ENCODE data around the gene CDH16.
A peak's percentile ranks its signal among the peaks of the same experiment; 100 is the strongest.

- TF ChIP-seq POLR2A (IDR thresholded peaks at IDR 0.05) (no peak), CTCF (IDR thresholded peaks at IDR 0.05) (peak; percentile 69 to 92 (median 84))
These were observed 35.5 kb upstream of the CDH16 start for GRCh38 chr16:66954097-66954659.
